GM18517 (cell line): Measurements from ENCODE around the gene IFT80.
A peak's percentile ranks its signal among the peaks of the same experiment; 100 is the strongest.

Experiments
- ATAC-seq: cut with Tn5 transposase; IDR thresholded peaks from one replicate; pipeline ENCODE4 v1.9.1; 2021; ENCODE audit warnings: mild to moderate bottlenecking, moderate library complexity; ENCODE audit not compliant: unreplicated experiment

The IFT80 gene

GRCh38 chr3:160399125-160400029, at the start of gene IFT80, which contains the start of gene SMC4:
Gene IFT80, minus strand, starts transcription at chr3:160399225. Its CDS starts 14,625 bp downstream, at chr3:160384600.
Gene SMC4, plus strand, starts transcription at chr3:160399650. Its CDS starts 1,177 bp downstream, at chr3:160400827.
- ATAC-seq = peak; percentile 93

DNA sequence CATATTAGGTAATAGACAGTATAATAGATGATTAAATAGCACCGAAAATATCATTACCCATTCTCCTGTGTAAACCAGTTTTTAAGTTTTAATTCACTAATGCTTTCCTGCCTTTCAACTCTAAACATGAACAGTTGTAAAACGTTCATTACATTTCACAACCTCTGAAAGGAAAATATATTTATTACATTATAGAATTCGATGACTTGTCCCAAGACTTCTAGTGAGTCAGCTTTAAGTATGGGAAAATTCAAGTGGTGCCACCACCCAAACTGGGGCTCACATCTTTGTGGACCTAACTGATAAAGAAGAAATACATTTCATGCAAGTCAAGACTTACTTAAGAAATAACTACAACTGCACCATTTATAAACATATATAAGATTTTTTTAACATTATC, 48.5 kb upstream of the IFT80 start:
- no peak for ATAC-seq

GRCh38 chr3:160446522-160447056, 47.6 kb upstream of the IFT80 start:
- ATAC-seq = no peak

DNA sequence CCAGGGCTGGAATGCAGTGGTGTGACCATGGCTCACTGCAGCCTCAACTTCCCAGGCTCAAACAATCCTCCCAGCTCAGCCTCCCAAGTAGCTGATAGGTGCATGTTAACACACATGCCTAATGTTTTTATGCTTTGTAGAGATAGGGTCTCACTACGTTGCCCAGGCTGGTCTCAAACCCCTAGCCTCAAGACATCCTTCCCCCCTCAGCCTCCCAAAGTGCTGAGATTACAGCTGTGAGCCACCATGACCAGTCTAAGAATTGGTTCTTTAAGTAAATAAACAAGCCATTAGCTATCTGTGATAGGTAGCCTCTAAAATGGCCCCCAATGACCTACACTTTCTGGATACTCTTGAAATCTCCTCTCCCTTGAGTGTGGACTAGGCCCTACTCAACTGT, 46.8 kb upstream of the IFT80 start:
- no peak for ATAC-seq

GRCh38 chr3:160444411-160444810, 45.4 kb upstream of the IFT80 start:
- no peak for ATAC-seq

- no peak for ATAC-seq
These were observed 41.7 kb upstream of the IFT80 start for GRCh38 chr3:160440687-160441086.

DNA sequence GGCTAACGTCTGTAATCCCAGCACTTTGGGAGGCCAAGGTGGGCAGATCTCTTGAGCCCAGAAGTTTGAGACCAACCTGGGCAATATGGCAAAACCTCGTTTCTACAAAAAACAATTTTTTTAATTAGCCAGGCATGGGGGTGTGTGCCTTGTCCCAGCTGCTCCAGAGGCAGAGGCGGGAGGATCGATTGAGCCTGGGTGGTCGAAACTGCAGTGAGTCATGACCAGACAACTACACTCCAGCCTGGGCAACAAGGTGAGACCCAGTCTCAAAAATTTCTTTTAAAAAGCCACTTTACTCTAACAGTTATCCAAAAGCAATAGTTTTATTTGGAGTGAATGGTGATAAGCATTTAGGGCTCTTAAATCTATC, 38.0 kb upstream of the IFT80 start:
- no peak for ATAC-seq

GRCh38 chr3:160435747-160436146, 36.7 kb upstream of the IFT80 start:
- no peak for ATAC-seq

- ATAC-seq = no peak
These were observed 36.1 kb upstream of the IFT80 start for GRCh38 chr3:160435095-160435494.

DNA sequence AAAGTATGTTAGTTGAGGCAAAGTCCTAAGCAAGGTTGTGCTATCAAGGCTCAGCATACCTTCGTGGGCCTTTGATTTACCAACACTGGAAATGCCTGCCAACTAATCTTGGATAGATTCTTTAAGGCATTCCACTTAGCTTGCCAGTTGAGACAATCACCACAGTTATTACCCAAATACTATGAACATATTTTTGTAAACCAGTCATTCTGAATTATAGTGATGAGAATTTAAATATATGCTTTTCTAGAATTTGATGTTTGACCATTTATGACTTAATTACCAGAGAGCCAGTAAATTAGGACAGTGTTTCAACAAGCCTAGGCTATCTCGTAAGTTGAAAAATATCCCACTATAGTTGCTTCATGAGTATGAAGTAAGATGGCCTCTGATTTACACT, 35.0 kb upstream of the IFT80 start:
- ATAC-seq = no peak

DNA sequence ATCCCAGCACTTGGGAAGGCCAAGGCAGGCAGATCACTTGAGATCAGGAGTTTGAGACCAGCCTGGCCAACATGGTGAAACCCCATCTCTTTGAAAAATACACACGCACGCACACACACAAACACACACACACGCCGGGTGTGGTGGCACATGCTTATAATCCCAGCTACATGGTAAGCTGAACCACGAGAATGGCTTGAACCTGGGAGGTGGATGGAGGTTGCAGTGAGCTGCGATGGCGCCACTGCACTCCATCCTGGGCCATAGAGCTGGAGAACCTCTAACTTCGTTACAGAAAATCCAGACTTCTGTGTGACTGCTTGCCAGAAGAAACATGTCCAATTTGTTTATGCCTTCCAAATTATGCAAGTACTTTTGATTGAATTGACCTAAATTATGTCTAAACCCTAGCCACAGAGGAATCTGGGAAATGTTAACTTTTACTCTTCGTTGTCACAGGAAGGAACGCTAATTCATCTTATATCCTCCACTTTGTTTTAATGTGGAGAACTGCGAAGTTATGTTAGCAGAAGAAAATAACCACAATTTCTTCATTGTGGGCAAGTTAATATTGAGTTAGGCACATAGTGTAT, 28.9 kb upstream of the IFT80 start:
- ATAC-seq = no peak

- no peak for ATAC-seq
These were observed 18.3 kb upstream of the IFT80 start for GRCh38 chr3:160417311-160417710.

GRCh38 chr3:160413613-160414248, 14.7 kb upstream of the IFT80 start:
- peak; percentile 84 for ATAC-seq

GRCh38 chr3:160412477-160412876, 13.5 kb upstream of the IFT80 start:
- no peak for ATAC-seq

DNA sequence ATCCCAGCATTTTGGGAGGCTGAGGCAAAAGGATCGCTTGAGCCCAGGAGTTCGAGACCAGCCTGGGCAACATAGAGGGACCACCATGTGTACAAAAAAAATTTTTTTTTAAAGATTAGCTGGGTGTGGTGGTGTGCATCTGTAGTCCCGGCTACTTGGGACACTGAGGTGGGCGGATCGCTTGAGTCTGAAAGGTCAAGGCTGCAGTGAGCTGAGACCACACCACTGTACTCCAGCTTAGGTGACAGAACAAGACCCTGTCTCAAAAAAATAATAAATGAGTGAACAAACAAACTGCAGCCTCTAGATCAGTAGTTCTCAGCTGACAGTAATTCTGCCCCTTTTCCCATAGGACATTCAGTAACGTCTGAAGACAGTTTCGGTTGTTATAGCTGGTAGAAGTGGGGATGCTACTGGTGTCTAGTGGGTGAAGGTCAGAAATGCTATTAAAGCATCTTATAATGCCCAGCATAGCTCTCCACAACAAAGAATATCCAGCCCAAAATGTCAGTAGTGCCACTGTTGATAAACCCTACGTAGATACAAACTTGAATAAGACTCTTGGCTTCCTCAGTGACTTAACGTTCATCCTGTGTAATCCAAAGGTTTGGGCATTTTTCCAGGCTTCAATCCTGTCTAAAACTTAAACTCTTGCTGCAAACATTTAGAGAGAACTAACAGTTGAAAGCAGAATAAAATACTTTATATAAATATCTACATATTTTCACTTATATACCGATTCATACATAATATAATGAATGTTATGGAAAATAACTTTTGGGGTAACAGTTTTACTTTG, 11.0 kb upstream of the IFT80 start:
- ATAC-seq = no peak

DNA sequence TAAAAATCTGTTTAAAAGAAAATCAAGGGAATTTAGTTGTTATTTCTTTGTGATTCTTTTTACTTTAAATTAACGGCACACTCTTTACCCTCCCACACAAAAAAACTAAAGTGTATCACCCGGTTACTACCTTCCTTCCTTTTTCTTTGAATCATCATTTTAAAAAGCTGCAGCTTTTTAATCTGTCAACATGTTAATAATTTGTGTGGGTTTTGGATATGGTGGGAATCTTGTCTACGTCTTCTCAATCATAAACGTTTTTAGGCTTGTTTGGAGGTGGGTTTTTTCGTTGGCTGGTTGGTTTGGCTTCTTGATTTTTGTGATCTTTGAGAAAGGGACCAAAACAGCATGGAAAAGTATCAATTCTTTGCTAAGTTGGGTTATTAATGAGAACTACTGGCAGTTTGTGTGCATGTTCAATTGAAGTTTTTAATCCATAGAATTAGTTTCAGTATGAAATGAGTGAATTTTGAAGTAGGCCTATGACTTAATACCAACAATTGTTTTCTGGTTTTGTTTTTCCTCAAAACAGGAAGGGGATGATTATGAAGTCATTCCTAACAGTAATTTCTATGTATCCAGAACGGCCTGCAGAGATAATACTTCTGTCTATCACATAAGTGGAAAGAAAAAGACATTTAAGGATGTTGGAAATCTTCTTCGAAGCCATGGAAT, 4.9 kb upstream of the IFT80 start:
- ATAC-seq = no peak

DNA sequence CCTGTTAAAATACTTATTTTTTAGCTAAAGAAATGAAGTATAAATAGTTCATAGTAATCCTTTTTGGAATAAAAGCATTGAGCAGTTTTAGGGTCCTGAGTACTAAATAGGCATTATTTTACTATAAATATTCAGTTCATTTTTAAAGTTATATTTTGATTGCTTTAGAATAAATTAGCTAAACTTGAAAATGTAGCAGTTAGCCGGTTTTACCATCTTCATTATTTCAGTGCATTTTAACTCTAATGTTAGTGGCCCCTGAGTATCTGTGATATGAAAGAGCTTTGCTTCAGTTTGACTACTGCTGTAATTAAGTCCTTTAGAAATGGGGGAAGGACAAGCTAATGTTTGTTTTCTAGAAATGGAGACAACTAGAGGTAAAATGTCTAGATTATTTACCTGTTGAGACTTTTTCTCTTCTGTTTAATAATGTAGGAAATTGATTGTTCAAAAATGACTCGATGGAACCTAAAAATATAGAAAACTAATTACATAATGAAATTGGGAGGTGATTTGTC, 4.1 kb upstream of the IFT80 start:
- ATAC-seq = no peak

- no peak for ATAC-seq
These were observed 3.4 kb upstream of the IFT80 start for GRCh38 chr3:160402221-160403027.
